ENCODE results near the gene GRIK1. TPM values are rescaled to one million over a fixed set of nuclear protein-coding genes. Genes with fewer than 3 reads are reported as not detected.
"Not testable (repeated sequence)": the region's sequence is repeated elsewhere in the genome, so short reads cannot be mapped to it uniquely, and the experiment has no call there.

GRIK1 gene
- total RNA-seq, 1 experiment from 2014 or later: not detected

GRCh38 chr21:29610779-29611360, 328.9 kb downstream of the GRIK1 start:
- Mint-ChIP-seq H3K27me3 (ENCODE audit: insufficient read depth, unreplicated experiment) (no peaks in the 10 kb centered on the region), H3K4me3 (ENCODE audit: unreplicated experiment) (no peak overlapping the region), H3K4me1 (ENCODE audit: low read depth, unreplicated experiment) (peaks cover 6% of the 10 kb centered on the region), H3K27ac (ENCODE audit: unreplicated experiment) (no peak overlapping the region), H3K9me3 (ENCODE audit: unreplicated experiment) (no peaks in the 10 kb centered on the region), H3K36me3 (ENCODE audit: insufficient read depth, unreplicated experiment) (no peaks in the 10 kb centered on the region)
- intact Hi-C loops (cut with micrococcal nuclease; ENCODE audit: unreplicated experiment): no loop called here
- no peaks in the 10 kb centered on the region for H3K9me3 ChIP-seq
- DNase-seq: no peak
- no peaks in the 10 kb centered on the region for H3K27me3 ChIP-seq (replicated peaks; ENCODE audit: control insufficient read depth, insufficient read depth, low read length)
- ChIA-PET CTCF (no interaction called here), POLR2A (no interaction called here)
- H3K4me1 ChIP-seq: peaks cover 19% of the 10 kb centered on the region
- TF ChIP-seq CTCF (IDR thresholded peaks at IDR 0.05; ENCODE audit: insufficient read depth in 1 of 2, low read depth in 1 of 2, low read length in 1 of 2, severe bottlenecking in 1 of 2, unreplicated experiment in 1 of 2): no peak
- no TSS peak for BruUV-seq (replicated peaks)
- H3K4me3 ChIP-seq (ENCODE audit: low read depth, low read length): no peak overlapping the region
- H3K36me3 ChIP-seq (ENCODE audit: control insufficient read depth, insufficient read depth, low read length): no peaks in the 10 kb centered on the region

GRCh38 chr21:29606613-29607012, 333.2 kb downstream of the GRIK1 start:
- no peaks in the 10 kb centered on the region for H3K27me3 Mint-ChIP-seq (ENCODE audit: insufficient read depth, unreplicated experiment)
- H3K4me1 Mint-ChIP-seq (ENCODE audit: low read depth, unreplicated experiment): no peaks in the 10 kb centered on the region
- Histone ChIP-seq H3K4me3 (ENCODE audit: low read depth, low read length) (no peak overlapping the region), H3K9me3 (no peaks in the 10 kb centered on the region), H3K27me3 (replicated peaks; ENCODE audit: control insufficient read depth, insufficient read depth, low read length) (no peaks in the 10 kb centered on the region), H3K4me1 (no peaks in the 10 kb centered on the region), H3K36me3 (ENCODE audit: control insufficient read depth, insufficient read depth, low read length) (no peaks in the 10 kb centered on the region)
- H3K4me3 Mint-ChIP-seq (ENCODE audit: unreplicated experiment): no peak overlapping the region
- no peaks in the 10 kb centered on the region for H3K9me3 Mint-ChIP-seq (ENCODE audit: unreplicated experiment)
- H3K27ac Mint-ChIP-seq (ENCODE audit: unreplicated experiment): no peak overlapping the region
- BruUV-seq (replicated peaks): no TSS peak
- no peak for DNase-seq
- POLR2A ChIA-PET: no interaction called here
- CTCF ChIA-PET: no interaction called here
- no peak for TF ChIP-seq CTCF (IDR thresholded peaks at IDR 0.05; ENCODE audit: insufficient read depth in 1 of 2, low read depth in 1 of 2, low read length in 1 of 2, severe bottlenecking in 1 of 2, unreplicated experiment in 1 of 2)
- no peaks in the 10 kb centered on the region for H3K36me3 Mint-ChIP-seq (ENCODE audit: insufficient read depth, unreplicated experiment)
- intact Hi-C loops (cut with micrococcal nuclease; ENCODE audit: unreplicated experiment): loop anchor here (5.0 kb wide), 1 partner anchor 591 kb away; no protein-coding TSS in a partner anchor

- H3K4me1 ChIP-seq; H3K27ac Mint-ChIP-seq (ENCODE audit: unreplicated experiment); POLR2A ChIA-PET; CTCF ChIA-PET; H3K9me3 Mint-ChIP-seq (ENCODE audit: unreplicated experiment); DNase-seq; H3K4me1 Mint-ChIP-seq (ENCODE audit: low read depth, unreplicated experiment); H3K36me3 Mint-ChIP-seq (ENCODE audit: insufficient read depth, unreplicated experiment); H3K27me3 Mint-ChIP-seq (ENCODE audit: insufficient read depth, unreplicated experiment); H3K4me3 Mint-ChIP-seq (ENCODE audit: unreplicated experiment); H3K9me3 ChIP-seq; H3K36me3 ChIP-seq (ENCODE audit: control insufficient read depth, insufficient read depth, low read length); H3K27me3 ChIP-seq (replicated peaks; ENCODE audit: control insufficient read depth, insufficient read depth, low read length); H3K4me3 ChIP-seq (ENCODE audit: low read depth, low read length); BruUV-seq (replicated peaks): not testable (repeated sequence)
- intact Hi-C loops (cut with micrococcal nuclease; ENCODE audit: unreplicated experiment): loop anchor here (5.0 kb wide), 1 partner anchor 592 kb away; no protein-coding TSS in a partner anchor
Observed at GRCh38 chr21:29605219-29605618, 334.6 kb downstream of the GRIK1 start.

GRCh38 chr21:29604076-29604475, 335.7 kb downstream of the GRIK1 start:
- DNase-seq: no peak
- Histone ChIP-seq H3K4me3 (ENCODE audit: low read depth, low read length) (no peak overlapping the region), H3K4me1 (no peaks in the 10 kb centered on the region), H3K36me3 (ENCODE audit: control insufficient read depth, insufficient read depth, low read length) (no peaks in the 10 kb centered on the region), H3K9me3 (no peaks in the 10 kb centered on the region), H3K27me3 (replicated peaks; ENCODE audit: control insufficient read depth, insufficient read depth, low read length) (no peaks in the 10 kb centered on the region)
- intact Hi-C loops (cut with micrococcal nuclease; ENCODE audit: unreplicated experiment): no loop called here
- H3K27ac Mint-ChIP-seq (ENCODE audit: unreplicated experiment): no peak overlapping the region
- no peaks in the 10 kb centered on the region for H3K4me1 Mint-ChIP-seq (ENCODE audit: low read depth, unreplicated experiment)
- TF ChIP-seq CTCF (IDR thresholded peaks at IDR 0.05; ENCODE audit: insufficient read depth in 1 of 2, low read depth in 1 of 2, low read length in 1 of 2, severe bottlenecking in 1 of 2, unreplicated experiment in 1 of 2): no peak
- no TSS peak for BruUV-seq (replicated peaks)
- POLR2A ChIA-PET: no interaction called here
- H3K36me3 Mint-ChIP-seq (ENCODE audit: insufficient read depth, unreplicated experiment): no peaks in the 10 kb centered on the region
- H3K9me3 Mint-ChIP-seq (ENCODE audit: unreplicated experiment): no peaks in the 10 kb centered on the region
- CTCF ChIA-PET: no interaction called here
- H3K27me3 Mint-ChIP-seq (ENCODE audit: insufficient read depth, unreplicated experiment): no peaks in the 10 kb centered on the region
- no peak overlapping the region for H3K4me3 Mint-ChIP-seq (ENCODE audit: unreplicated experiment)

All from Caco-2 (cell line).